NCI-H524 treated with DMSO at 0.1 percent for 48 hours (cell line): Measurements from ENCODE around the gene SUPT4H1.

Experiments
- DNase-seq: peaks from one replicate; lab custom pipeline; 2025; lab: John Stamatoyannopoulos, UW

SUPT4H1 gene

DNA sequence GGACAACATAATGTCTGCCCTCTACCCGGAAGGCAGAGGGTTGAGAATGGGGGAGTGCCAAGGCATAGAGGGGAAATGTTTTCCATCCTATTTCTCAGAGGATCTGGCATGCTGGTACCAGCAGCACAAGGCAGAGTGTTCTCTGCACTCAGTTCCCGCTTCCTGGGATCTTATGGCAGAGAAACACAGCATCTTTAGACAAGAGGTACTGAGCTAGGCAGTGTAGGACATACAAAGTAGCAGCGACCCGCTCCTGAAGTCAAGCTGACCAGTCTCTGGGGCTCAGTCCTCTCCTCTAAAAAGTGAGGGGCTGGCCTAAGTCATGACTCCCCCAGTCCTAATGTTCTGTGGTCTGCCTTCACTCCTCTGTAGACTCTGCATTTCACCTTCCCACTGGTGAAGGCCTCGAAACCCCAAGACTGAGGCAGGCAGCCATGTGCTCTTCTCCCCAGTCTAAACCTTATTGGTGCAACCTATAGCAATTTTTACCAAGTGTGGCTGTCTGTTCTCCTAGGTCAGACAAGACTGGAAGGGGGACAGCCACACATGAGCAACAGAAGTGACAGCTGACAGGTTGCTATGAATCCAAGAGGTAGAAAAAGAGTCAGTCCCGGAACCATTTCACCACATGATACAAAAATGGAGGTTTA is 12.1 kb downstream of the SUPT4H1 start:
- no peak for DNase-seq

DNA sequence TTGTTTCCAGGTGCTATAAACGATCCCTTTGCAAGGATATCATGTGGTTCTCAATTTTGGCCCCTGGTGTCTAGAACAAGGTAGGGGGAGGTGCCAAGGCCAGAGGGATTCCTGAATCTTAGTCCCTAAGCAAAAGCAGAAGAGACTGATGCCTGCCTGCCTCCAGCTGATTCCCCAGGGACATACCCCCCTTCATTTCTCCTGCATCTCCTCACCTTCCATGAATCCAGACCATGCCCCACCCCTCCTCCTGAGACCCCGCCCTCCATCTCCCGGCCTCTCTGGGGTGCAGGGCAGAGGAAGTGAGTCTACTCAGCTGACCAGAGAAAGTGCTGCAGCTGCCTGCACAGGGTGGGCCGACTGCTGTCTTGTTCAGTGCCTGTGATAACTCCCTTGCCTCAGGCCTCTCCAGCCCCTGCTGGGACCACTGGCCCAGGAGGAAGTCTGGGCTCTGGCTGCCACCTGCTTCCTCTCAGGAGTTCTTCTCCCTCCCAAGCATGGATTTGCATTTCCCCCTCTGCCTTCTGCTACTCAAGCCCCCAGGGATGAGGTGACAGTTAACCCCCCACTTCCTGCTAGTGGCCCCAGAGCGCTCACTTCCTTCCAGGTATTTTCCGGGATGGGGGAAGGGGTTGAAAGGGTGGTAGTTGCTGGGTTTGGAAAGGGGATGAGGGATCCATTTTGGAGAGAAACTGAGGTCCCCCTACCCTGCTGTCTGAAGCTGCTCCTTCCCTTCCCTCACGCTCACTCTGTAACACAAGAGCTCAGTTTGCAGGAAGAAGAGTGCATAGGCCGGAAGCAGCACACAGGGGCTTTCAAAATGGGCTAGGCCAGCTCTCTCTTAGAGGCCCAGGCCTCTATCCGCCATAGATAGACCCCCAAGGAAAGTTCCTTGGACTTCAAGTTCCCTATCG is 12.9 kb downstream of the SUPT4H1 start:
- DNase-seq: no peak

DNA sequence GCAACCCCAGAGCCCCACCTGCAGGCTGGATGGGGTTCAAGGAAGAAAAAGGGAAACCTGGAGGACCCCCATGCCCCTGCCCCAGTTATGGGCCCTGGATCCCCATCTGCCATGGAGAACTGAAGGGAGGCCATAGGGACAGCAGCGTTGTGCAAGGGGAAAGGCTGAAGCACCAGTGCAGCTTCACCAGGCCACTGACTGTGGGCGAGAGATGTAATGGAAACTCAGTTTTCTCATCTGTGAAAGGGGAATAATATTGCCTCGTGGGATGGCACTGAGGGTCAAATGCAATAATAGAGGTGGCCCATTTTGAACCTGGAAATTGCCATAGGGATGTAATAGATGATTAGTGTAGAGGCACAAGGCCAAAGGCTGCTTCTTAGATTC is 13.6 kb downstream of the SUPT4H1 start:
- DNase-seq: no peak

DNA sequence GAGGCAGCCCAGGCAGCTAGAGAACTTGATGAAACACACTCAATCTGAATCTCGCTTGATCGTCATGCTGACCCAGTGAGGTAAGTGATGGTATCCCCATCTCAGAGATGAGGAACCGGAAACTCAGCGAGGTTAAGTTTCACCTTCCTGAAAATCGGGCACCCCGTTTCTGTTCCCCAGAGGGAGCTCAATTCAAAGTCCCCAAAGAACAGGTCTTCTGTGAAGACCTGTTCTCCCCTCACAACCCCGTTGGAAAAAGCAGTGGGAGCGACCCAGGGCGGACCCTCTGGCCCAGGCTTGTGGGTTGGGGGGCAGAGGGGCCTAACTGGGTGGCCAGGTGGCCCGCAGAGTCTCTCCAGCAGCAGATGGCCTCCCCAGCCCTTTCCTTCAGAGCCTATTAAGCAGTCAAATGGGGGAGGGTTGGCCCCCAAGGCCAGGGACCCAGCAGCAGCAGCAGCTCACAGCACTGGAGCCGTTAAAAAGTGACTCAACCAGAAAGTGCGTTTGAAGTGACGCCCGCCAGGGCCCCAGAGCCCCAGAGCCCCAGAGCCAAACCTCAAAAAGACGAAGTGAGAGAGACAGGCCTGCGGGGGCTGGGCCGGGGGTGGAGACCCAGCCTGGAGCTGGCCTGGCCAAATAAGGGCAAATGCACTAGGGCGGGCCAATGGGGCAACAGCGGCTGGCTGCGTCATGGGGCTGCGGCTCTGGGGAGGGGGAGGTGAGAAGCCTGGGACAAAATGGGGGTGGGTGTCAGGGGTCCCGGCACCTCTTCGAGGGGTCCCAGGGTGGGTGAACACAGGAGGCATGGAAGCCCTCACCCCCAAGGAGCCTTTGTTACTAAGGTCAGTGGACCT is 14.2 kb downstream of the SUPT4H1 start:
- DNase-seq: no peak

DNA sequence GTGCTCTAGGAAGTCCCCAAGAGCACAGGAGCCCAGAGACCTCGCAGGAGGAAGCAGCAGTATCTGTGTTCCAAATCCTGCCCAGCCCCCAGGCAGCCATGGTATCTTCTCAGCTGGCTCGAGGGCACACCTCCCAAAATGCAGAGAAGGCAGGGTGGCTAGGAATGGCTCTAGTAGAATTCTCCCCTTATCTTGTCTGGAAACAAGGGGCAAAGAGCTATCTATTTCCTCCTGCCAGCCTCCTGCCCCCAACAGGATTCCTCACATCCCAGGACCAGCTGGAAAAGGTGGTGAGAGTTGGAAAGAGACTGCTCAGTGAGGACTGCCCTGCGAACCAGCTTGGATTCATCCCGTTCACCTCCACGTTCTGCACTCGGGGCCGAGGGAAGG is 14.8 kb downstream of the SUPT4H1 start:
- DNase-seq: no peak

DNA sequence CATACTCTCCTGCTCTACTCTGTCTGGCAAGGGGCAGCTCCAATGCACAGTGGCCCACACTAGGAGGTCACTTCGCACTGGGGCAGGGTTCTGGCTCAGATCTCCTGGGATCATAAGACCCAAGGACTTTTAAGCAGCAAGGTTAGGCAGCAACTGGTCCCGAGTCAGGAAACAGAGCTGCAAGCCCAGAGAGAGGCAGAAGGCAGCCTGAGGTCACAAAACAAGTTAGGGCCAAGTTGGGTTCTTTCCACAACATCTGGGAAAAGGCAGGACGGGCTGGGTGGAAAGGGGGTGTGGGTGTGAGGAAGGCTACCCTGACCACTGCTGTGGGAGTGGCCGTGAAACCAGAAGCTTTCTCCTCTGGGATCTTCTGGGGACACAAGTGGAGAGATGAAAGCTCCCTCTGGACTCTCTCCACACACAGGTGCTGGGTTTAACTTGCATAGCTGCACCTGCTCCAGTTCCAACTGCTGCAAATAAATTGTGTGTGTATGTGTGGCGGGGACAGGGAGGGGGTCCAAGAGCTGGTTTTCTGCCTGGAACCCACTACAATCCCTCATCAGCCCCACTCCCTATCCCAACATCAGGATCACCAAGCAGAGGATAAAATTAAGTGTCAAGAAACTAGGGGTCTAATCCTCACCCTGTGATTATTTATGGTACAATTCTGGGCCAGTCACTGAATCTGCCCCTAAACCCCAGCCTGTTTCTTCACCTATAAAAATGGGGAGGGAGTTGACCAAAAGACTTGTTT is 15.4 kb downstream of the SUPT4H1 start:
- DNase-seq: no peak

DNA sequence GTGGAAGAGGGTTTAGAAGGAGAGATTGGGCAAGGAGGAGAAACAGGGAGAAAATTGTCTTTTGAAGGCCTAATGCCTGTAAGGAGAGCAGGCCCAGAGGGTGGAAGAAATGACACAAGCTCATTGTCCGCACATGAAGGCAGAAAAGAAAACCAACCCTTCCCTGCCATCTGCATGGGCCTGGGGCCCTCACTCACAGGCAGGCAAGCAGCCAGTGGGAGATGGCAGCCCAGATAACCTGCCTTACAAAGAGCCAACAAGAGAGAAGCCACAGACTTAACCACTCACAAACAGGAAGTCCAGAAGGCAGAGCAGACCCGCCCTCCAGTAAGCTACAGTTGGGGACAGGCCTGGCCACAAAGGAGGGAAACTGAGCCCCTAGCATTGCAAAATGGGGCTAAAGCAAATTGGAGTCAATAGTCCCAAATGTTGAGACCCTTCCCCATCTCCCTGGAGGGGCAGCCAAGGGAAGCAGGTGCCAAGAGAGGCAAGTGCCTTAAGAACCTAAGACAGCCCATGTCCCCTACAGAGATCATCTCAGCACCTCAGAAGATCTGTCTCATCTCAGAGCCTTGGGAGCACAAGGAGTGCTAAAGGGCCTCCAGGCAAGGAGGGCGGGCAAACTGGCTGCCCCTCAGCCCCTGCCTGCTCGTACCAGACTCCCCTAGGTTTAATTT is 16.1 kb downstream of the SUPT4H1 start:
- DNase-seq: no peak

DNA sequence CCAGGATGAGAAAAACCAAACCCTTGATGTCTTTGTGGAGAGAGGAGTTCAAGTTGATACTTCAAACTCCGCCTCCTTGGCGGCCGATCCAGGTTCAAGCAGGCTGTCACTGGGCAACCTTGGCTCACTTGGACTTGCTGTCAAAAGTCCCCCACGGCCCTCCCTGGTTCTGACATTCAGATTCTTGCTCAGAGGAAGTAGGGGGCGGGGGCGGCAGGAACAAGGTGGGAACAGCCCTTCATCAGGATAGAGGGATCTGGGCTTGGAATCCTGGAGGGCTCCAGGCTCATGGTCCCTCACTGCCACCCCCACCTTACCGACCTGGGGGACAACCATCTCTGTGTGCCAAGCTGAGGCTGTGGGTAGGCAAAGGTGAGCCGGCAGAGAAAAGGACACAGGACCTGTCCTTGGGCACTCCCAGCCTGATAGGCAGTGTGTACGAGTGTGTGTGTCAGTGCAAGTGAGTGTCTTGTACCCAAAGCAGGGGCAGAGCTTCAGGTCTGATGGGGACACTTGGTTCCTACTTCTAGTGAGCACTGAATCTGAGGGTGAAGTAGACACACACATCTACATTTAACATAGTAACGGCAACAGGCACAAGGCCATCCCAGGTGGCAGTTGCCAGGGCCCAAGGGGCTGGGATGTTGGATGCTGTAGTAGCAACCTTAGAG is 16.8 kb downstream of the SUPT4H1 start:
- DNase-seq: no peak

DNA sequence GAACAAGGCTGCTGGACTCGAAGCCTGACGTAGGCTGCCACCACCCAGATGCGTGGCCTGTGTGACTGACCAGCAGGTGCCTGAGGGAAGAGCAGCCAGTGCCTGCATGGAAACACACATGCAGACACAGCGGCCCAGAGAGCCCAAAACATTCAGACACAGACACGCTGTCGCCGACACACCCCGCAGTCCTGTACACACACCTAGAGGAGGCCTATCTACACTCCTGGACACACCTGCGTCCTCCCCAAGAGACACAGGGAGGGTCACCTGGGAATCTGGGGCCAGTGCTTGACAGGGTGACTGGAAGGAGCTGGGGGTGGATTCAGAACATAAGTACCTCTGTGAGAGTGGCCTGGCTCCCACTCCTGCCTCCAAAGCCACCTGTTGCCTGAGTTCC is 17.3 kb downstream of the SUPT4H1 start:
- no peak for DNase-seq

DNA sequence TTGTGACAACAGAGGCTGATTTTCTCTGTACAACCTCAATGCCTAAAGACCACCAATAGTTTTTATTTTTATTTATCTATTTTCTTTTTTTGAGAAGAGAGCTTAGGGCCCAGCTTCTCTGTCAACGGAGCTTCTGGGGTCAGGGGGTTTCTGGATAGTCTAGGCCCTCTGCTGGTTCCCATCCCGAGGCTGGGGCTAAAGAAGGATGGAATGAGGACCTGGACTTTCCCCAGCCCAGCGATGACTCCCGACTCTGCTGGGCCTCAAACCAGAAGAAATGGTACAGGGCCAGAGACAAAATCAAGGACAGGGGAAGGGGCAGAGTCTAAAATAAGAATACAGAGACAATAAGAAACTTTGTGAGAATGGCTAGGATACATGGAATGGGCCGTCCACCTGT is 17.7 kb downstream of the SUPT4H1 start:
- DNase-seq: no peak

DNA sequence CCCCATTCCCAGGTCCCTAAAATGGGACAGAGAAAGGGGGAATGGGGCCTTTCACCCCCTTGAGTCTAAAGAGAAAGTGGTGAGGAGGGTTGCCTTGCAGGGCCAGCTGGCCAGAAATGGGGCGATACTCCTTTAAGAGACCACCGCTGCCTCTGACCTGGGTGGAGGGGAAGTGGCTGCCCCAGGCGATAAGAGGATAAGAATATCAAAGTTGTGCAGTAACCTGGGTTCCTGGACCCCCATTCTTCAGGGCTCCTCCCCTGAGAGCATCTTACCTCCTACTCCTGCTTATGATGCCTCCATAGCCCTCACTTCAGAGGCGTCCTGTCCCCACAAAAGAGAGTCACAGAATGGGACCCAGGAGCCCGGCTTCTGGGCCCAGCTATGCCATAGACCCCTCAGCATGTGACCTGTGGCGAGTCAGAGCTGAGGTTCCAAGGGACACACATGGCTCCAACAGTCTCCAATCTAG is 18.2 kb downstream of the SUPT4H1 start:
- no peak for DNase-seq

DNA sequence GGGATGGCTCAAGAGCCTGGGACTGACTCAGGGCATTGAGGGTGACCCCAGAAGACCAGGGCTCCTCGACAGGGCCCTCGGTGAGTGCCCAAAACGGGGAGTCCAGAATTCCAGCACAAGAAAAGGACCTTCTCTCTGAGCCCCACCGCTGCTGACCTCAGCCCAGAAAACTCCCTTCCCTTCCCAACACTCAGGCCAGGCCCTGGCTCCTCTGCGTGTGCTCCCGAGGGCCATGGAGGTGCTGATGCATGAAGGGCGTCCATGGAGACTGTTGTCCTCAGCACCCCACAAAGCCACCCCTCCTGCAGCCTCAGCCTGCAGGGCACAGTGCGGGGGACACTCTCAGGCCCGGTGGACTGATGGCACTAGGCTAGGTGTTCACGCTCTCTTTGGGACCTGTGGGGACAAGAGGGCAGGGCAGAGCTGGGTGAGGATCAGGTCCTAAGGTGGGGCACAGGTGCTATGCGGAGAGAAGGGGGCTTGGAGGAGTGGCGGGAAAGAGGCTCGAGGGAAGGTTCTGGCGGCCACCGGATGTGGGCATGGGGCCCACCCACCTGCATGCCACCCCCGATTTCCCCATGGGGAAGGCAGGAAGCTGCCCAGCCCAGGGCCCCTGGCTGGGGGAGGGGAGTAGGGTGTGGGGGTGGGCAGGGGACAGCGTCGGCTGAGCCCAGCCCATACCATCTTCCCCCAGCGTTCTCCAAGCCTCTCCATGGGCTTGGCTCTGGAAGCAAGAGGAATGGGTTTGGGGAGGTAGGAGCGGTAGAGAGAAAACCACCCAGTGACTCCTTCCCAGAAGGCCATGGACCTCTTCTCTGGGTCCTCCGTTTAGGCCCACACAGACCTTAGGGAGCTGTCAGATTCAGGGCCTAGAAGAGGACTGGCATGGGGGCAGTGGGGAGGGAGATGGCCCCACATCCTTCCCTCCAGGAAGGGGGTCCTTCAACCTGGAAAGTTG is 18.9 kb downstream of the SUPT4H1 start:
- no peak for DNase-seq

DNA sequence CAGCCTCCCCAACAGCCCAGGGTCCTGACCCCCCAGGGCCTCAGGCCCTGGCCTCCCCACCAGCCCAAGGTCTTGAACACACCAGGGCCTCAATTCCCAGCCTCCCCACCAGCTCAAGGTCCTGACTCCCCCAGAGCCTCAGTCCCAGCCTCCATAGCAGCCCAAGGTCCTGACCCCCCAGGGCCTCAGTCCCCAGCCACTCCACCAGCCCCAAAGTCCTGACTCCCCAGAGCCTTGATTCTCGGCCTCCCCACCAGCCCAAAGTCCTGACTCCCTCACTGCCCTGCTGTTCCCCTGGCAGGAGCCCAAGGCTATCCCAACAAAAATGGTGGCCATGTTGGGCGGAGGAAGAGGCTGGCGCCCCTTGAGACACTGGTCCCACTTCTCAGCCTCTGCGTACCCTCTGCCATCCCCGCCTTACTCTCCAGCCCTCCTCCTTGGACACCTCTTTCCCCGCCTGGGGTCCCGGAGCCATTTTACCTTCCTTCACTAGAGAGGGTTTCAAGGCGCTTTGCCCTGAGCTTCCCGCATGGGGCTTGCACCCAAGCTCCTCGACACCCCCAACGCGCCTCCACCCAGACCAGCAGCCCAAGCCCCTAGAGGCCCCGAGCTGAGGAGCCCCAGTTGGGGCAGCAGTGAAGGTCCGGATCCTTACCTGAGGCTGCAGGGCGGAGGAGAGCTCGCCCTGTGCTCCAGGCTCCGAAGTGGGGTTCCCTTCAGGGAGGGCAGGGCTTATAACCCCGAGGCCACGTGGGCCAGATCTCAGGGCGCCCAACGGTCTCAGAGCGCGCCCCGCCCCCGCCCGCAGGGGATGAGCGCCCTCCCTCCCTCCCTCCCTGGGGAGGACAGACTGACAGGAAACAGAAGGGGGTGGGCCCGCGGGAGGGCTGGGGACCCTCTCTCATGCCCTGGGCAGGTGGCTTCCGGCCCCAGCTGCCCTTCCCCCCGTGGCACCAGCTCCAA is 19.9 kb downstream of the SUPT4H1 start:
- DNase-seq: no peak

DNA sequence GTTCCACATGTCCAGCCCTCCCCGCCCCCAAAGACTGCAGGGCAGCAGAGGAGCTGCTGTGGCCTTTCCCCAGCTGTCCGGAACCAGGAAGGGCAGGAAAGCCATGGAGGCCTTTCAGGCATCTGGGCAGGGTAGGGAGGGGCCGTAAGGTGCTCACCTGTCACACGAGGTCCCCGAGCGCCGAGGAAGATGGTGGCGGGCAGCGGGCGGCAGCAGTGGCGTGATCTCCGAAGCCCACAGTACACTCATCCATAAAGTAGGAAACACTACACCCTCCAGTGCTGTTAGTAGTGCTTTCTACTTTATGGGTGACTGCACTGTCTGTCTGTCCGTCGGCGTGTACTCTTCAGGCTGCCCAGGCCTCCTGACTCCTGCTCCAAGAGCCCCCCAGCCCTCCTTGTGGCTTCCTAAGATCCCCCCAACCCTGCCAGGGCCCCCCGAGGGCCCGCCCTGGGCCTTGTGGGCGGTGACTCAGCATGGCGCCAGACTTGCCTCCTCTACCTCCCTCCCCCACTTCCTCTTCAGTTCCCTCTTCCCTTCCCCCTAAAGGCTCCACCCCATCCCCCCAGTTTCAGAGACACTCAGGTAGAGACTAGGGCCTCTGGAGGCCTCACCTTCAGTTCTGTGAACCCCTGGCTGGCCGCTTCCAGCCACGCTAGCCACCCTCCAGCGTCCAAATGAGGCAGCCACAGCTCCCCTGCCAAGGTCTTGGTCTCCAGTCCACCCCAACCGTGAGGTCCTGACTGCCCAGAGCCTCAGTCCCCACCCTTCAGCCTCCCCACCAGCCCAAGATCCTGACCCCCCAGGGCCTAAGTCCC is 20.8 kb downstream of the SUPT4H1 start:
- no peak for DNase-seq

DNA sequence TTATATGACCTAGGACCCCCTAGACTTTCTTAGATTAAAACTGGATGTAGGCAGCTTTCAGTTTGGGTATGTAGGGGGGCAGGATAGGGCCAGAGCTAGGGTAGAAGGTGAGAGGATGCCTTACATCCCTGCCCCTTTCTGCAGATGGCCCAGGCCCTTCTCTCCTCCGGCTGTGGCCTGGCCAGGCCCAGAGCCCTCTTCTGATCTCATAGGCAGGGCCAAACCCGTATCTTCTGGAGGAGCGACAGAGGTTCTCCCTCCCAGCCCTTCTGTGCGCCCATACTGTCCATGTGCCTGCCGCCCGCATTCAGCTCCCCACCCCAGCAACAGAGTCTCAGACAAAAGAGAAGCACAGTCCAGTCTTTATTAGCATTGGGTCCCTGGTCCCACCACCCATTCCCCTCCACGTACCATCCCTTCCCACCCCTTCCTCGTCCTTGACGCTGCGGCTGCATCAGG is 21.4 kb downstream of the SUPT4H1 start:
- no peak for DNase-seq

DNA sequence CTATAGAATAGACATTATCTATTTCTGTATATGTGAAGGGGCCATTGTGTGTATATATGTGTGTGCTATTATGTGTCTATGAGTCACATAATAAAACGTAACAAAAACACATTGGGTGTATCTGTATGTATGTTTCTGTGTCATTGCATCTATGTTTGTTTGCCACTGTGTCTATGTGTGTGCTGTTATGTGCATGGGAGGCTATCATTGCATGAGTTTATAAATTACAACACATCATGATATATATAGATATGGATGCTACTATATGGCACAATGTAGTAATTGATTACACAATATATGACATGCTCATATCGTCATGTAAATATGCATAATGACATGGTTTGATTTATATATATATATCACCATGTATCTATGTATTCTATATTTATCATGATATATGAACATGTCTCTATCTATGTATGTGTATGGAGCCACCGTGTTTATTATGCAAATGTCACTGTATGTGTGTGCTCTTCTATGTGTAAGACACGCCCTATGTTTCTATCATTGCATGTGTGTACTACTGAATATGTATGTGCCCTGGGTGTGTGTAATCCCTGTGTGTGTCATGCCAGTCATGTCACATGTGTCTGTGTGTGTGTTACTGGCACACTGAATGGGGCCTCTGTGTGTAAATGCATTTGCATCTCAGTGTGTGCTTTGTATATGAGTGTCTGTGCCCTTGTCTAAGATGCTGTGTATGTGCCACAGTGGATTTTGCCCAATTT is 22.0 kb downstream of the SUPT4H1 start:
- no peak for DNase-seq
